Bronchial epithelial cell (primary cell): Measurements from ENCODE around the gene GYPC. TPM values are rescaled to one million over a fixed set of nuclear protein-coding genes. Genes with fewer than 3 reads are reported as not detected.
A peak's percentile ranks its signal among the peaks of the same experiment; 100 is the strongest.

Experiments
- DNase-seq: peaks from one replicate; pipeline ENCODE4 v3.0.0-alpha.2; 2010; ENCODE audit warnings: low read depth
- FAIRE-seq: peaks from 2 replicates; lab custom pipeline; 2011; peaks lifted over from hg19 to GRCh38; lab: Jason Lieb, UNC
- H3K27me3 ChIP-seq: 2 replicates; pipeline ENCODE4 v1.5.1; 2011; ENCODE audit warnings: low read length; ENCODE audit not compliant: control insufficient read depth, insufficient read depth
- H3K36me3 ChIP-seq: 2 replicates; pipeline ENCODE4 v1.5.1; 2011; ENCODE audit warnings: low read length; ENCODE audit not compliant: control insufficient read depth, insufficient read depth
- H3K4me3 ChIP-seq: 2 replicates; pipeline ENCODE4 v1.5.1; 2011; ENCODE audit warnings: mild to moderate bottlenecking, low read depth, low read length, control low read depth
- total RNA-seq: library from RNA; depleted of rRNA; stranded (reverse); fragments of >200 nt; gene quantifications from 2 replicates; pipeline ENCODE4 v1.2.1, GENCODE V29; 2014
- TF ChIP-seq, protein P1 (sequence below): IDR thresholded peaks from 2 replicates; pipeline ENCODE4 v1.5.1; 2011; ENCODE audit warnings: mild to moderate bottlenecking, moderate library complexity, low read length, control low read depth, inconsistent platforms; ENCODE audit not compliant: insufficient read depth, severe bottlenecking

Gene GYPC
- total RNA-seq, 1 donor from 2014 or later = 0.53 TPM

- Histone ChIP-seq H3K4me3 (no peak overlapping the region), H3K36me3 (no peaks in the 10 kb centered on the region), H3K27me3 (no peaks in the 10 kb centered on the region)
- DNase-seq (peak; percentile 5), FAIRE-seq (no peak)
- TF ChIP-seq, protein P1, sequence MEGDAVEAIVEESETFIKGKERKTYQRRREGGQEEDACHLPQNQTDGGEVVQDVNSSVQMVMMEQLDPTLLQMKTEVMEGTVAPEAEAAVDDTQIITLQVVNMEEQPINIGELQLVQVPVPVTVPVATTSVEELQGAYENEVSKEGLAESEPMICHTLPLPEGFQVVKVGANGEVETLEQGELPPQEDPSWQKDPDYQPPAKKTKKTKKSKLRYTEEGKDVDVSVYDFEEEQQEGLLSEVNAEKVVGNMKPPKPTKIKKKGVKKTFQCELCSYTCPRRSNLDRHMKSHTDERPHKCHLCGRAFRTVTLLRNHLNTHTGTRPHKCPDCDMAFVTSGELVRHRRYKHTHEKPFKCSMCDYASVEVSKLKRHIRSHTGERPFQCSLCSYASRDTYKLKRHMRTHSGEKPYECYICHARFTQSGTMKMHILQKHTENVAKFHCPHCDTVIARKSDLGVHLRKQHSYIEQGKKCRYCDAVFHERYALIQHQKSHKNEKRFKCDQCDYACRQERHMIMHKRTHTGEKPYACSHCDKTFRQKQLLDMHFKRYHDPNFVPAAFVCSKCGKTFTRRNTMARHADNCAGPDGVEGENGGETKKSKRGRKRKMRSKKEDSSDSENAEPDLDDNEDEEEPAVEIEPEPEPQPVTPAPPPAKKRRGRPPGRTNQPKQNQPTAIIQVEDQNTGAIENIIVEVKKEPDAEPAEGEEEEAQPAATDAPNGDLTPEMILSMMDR = no peak
Observed at GRCh38 chr2:126657636-126658318, 1.8 kb downstream of the GYPC start.

DNA sequence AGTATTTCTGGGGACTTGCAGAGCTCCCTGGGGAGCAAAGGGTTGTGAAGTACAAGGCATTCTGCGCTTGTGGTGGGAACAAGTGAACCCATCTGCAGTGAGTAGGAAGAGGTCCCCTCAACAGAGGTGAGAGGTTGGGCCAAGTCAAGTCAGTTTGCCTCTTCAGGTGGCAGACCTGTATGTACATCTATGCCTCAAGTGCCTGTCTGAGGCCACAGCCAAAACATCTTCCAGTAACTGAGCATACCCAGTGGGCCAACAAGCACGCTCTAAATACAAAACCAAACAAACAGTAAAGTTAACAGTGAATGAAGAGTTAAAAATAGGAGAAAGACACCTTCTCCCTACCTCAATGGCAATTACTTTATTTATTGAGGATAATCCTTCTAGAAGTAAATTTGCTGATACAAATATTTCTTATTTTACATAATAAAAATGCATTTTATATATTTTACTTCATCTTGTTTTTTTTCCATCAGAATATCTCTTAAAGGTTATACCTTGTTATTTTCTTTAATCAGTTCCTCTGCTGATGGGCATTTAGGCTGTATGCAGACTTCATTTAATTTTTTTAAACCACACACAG lies 2.5 kb downstream of the GYPC start:
- FAIRE-seq (no peak), DNase-seq (no peak)
- TF ChIP-seq, protein P1 = no peak
- Histone ChIP-seq H3K4me3 (no peak overlapping the region), H3K27me3 (no peaks in the 10 kb centered on the region), H3K36me3 (no peaks in the 10 kb centered on the region)

- DNase-seq (no peak), FAIRE-seq (no peak)
- H3K4me3 ChIP-seq = no peak overlapping the region
- TF ChIP-seq, protein P1 = no peak
- H3K27me3 ChIP-seq = no peaks in the 10 kb centered on the region
- H3K36me3 ChIP-seq = no peaks in the 10 kb centered on the region
Observed at GRCh38 chr2:126658905-126659561, 3.1 kb downstream of the GYPC start.

DNA sequence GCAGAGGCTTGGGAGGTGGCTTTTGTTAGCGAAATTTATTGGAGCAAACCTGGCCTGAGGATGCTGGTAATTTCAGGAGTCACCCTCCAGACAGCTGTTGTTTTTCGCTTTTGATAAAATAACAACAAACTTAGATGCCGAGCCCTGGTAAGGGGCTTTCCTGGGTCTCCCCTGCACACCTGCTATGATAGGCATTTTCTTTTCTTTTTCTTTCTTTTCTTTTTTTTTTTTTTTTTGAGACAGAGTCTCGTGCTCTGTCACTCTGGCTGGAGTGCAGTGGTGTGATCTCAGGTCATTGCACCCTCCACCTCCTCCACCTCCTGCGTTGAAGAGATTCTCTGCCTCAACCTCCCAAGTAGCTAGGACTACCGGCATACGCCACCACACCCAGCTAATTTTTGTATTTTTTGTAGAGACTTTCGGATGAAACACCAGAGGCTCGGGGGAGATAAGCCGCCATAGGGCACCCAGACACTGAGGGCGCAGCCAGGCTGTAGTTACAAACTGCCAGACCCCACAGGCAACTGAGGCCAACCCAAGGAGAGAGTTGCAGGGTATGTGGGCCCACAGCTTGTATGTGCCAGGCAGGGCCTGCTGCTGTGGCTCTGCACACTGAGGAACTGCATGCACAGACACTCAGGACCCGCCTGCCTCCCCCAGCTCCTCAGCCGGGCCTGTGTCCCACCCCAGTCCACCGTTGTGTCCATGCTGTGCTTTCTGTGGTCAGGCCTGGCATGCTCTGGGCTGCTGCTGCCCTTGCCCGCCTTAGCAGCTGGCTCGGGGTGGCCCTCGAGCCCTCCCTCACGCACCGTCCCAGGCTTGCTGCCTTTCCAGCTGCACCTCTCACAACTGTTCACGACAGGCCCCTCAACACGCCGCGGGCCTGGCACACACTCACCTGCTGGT lies 3.9 kb downstream of the GYPC start:
- TF ChIP-seq, protein P1 = no peak
- Histone ChIP-seq H3K36me3 (no peaks in the 10 kb centered on the region), H3K27me3 (no peaks in the 10 kb centered on the region), H3K4me3 (no peak overlapping the region)
- no peak for DNase-seq
- FAIRE-seq = no peak

- FAIRE-seq (no peak), DNase-seq (no peak)
- H3K4me3 ChIP-seq = no peak overlapping the region
- H3K27me3 ChIP-seq = no peaks in the 10 kb centered on the region
- no peaks in the 10 kb centered on the region for H3K36me3 ChIP-seq
- TF ChIP-seq, protein P1 = no peak
Observed at GRCh38 chr2:126660971-126661370, 5.0 kb downstream of the GYPC start.
